SIG-M5 treated with dmso at 0.1 percent for 504 hours (cell line): ENCODE measurements around the gene KLRB1.
"Not testable (repeated sequence)": the region's sequence is repeated elsewhere in the genome, so short reads cannot be mapped to it uniquely, and the experiment has no call there.

Experiments used
- DNase-seq: peaks from one replicate; lab custom pipeline; 2025; ENCODE audit not compliant: unreplicated experiment; lab: John Stamatoyannopoulos, UW

KLRB1 gene

GRCh38 chr12:9545489-9545888 is 62.2 kb downstream of the KLRB1 start:
- not testable (repeated sequence) for DNase-seq
